GM21360 (cell line): ENCODE measurements around the gene SEM1.
A peak's percentile ranks its signal among the peaks of the same experiment; 100 is the strongest.
"Not testable (repeated sequence)": the region's sequence is repeated elsewhere in the genome, so short reads cannot be mapped to it uniquely, and the experiment has no call there.

Source experiments
- ATAC-seq: cut with Tn5 transposase; IDR thresholded peaks from one replicate; pipeline ENCODE4 v1.9.1; 2021; ENCODE audit warnings: mild to moderate bottlenecking, moderate library complexity; ENCODE audit not compliant: unreplicated experiment

Gene SEM1

DNA sequence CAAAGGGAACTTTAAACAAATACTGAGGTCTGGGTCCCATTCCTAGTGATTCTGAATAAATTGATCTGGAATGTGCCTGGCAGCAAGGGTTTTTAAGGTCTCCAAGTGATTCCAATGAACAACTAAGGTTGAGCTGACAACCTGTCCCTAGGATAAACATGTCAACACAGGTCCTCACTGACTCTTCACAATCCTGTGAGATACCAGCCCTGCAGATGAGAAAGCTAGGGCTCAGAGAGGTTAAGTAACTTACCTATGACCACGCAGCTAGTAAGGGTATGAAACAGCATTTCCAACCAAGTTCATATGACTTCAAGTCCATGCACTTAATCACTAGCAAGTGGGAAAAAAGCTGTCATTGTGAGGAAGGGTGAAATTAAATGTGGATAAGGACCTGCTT, 44.0 kb downstream of the SEM1 start:
- ATAC-seq, result no peak

DNA sequence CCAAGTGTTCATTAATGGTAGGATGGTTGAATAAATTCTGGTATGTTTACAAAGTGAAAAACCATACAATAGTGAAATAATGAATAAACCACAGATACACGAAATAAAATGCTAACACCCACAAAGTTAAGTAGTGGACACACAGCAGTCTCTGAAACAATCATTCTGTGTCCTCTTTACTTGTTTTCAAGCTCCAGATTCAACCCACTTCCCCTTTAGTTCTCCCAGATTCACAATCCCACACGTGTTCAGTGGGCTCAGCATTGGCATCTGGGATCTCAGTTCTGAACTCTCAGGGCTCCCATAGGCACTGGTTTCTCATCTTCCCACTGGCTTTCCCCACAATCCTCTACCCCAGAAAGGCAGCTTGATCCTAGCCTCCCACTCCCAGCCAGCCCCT, 44.9 kb downstream of the SEM1 start:
- ATAC-seq, result no peak

DNA sequence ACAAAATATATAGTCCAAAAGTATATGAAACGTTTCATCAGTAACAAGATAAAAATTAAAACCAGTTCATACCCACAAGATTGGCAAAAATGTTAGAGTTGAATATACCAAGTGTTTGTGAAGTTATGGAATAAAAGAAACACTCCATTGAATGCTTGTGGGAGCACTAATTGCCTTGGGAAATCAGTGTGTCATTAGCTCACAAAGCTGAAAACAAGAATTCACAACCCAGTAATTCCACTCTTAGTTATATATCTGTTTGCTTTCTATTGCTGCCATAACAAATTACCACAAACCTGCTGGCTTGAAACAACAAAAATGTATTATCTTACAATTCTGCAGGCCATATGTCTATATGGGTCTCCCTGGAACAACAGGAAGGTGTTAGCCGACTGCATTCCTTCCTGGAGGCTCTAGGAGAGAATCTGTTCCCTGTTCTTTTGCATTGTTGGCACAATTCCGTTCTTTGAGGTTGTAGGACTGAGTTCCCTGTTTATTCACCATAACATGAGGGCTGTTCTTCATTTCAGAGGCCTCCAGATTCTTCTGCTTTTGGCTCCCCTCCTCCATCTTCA, 45.7 kb downstream of the SEM1 start:
- no peak for ATAC-seq

DNA sequence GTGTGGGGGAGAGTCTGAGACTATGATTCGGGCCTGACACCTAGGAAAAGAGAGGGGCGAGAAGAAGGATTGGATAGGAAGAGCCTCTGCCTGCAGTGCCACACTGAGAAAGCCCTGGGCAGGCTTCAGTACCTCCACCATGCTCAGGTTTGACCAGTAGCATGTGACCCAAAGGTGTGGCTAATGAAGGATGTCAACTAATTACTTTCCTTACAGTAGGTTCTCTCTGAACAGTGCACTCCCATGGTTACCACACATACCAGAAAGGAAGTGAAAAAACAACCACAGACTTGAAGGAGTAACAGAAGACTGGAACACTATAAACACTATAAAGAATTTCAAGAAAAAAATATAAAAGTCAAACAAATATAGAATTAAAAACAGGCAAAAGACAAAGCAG, 46.2 kb downstream of the SEM1 start:
- ATAC-seq, result peak; percentile 94

DNA sequence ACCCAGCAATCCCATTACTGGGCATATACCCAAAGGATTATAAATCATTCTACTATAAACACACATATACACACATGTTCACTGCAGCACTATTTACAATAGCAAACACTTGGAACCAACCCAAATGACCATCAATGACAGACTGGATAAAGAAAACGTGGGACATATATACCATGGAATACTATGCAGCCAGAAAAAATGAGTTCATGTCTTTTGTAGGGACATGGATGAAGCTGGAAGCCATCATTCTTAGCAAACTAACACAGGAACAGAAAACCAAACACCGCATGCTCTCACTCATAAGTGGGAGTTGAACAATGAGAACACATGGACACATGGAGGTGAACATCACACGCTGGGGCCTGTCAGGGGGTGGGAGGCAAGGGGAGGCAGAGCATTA, 47.5 kb downstream of the SEM1 start:
- not testable (repeated sequence) for ATAC-seq

DNA sequence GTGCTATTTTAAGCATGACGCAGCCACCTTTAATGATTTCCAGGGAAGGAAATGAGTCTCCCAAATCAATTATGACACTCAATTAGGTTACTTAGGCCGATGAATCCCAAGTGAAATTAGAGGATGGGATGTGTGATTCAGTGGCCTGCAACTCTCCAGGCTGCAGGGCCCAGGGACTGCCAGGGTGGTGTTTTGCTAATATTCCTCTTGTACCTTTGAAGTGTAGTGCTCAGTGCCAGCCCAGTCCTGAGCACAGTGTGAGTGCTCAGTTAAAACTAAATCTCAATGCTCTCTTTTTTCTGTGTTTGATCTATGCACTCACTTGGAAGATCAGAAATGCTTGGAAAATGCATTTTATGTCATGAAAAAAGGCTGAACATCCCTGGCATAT, 51.6 kb downstream of the SEM1 start:
- ATAC-seq, result no peak

DNA sequence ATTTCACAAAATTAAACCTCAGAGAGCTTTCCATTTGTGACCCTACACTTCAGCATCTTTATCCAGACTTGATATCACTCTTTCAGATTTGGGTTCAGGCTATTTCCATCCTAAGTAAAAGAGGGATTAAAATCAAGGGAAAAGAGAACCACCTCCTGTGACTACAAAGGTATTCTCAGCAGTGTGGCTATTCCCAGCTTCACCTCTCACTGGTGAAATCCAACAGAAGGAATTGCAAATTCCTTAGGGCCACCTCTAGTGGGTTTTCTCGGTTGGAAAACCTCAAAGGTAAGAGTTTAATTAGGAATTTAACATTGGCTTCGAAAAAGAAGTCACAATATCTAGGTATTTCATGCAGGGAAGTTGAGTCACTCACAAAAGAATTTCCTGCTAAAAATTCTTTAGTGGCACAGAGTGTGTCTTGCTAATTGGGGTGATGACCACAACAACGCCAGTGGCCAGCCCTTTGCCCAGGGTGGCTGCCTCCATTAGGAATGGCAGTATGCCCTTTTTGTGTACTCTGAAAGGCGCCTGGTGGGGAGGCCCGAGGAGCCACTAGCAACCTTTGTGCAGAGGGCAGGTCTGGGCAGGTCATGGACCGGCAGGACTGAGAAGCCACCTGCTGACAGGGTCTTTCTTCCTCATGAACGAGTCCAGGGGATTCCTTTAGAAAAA, 52.2 kb downstream of the SEM1 start:
- ATAC-seq, result no peak

DNA sequence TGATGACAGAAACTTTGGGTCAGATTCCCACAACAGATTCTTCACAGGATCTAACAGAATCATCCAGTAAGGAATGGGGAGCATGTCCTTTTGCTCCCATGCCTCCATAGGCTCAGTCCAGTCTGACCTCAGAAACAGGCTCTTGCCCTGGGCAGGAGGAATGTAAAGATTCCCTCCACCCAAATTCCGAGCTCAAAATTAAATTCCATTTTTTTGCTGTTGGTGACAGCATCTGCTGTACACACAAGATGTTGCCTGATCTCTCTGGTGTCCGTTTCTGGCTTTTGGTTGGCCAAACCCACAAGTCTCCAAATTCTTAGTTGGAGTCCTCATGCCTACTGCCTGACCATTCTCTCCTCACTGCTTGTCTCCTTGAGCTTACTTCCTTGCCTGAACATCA, 53.7 kb downstream of the SEM1 start:
- ATAC-seq, result no peak

DNA sequence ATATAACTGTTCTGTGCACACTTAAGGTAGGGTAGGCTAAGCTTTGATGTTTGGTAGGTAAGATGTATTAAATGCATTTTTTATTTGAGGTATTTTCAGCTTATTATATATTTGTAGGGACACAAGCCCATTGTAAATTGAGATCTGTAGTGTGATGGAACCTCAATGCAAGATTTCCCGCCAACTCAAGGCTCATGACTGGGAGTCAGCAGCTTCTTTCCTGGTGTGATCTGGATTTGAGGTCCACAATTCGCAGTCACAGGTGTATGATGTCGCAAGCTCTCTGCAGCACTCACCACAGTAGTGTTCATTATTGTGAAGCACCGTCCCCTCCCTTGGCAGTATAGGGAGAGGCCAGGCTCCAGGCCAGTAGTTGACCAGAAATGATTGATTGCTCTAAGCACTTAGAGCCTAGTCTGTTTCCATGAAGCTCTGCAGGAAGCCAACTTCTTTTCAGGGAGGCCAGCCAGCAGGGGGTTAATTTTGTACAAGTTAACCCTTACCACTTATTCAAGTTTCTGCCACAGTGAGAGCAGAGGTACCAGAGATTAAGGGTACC, 54.9 kb downstream of the SEM1 start:
- no peak for ATAC-seq

DNA sequence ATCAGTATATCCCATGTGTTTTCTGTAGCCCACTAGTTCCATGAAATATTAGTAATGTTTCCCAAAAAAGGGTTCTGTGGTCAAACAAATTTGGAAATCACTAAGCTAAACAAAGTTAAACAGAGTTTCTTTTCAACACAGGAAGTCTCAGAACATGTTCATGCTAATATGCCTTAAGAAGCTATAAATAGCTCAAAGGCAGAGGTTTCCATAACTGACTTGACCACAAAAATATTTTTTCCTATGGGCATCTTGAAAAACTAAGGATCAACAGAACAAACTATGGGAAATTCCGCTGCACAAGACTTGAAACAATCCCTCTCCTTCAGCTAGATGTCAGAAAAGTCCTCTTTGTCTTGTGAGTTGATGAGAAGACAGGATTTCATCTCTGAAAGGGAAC, 59.7 kb downstream of the SEM1 start:
- no peak for ATAC-seq

DNA sequence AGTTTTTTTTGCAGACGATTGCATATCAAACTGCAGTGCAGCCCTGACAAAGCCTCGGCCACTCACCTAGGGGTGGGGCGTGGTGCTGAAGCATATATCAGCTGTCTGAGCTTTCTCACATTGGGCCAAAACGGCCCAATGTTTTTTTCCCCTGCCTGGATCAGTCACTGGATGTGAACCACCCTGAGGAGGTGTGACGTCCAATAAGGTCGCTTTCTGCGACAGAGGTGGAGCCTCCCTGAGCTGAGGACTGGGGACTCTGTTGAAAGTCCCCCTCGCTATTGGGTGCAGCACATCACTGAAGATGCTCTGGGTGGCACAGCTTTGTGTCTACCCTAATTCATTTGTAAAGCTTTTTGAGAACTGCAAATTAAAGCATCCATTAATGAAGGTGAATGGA, 60.9 kb downstream of the SEM1 start:
- no peak for ATAC-seq

DNA sequence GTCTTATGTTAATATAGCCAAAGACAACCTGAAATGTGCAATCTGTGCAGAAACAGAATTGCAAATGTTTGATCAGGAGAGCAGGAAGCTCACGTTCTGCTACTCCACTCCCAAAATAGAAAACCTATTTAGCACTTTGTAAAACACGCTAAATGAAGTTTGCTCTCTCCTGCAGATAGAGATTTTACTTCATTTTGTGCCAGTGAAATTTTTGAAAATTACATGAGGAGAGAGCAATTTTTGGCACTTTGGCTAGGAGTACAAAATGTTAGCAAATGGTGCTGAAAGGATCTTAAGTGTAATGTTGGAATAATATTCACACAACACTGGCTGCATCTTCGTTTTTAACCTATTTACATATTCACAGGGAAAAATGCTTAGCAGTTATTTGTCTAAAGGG, 61.9 kb downstream of the SEM1 start:
- no peak for ATAC-seq

DNA sequence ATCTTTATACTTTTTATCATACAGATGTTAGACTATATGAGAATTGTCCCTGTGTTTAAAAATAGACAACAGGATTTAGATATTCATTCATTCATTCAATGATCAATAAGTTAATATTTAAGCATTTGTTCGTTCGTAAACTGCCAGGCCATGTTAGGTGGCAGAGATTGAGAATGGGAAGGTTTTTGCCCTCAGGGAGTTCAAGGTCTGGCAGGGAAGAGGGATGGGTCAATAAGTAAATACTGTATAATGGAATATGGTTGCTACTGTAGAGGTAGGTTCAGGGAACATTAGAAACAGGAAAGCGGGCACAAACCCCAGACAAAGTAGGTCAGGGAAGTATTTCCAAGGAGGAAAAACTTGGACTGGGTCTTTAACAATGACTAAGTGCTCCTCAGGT, 64.6 kb downstream of the SEM1 start:
- ATAC-seq, result no peak

DNA sequence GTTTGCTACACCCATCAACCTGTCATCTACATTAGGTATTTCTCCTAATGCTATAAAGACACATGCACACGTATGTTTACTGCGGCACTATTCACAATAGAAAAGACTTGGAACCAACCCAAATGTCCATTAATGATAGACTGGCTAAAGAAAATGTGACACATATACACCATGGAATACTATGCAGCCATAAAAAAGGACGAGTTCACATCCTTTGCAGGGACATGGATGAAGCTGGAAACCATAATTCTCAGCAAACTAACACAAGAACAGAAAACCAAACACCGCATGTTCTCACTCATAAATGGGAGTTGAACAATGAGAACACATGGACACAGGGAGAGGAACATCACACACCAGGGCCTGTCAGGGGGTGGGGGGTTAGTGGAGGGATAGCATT, 66.2 kb downstream of the SEM1 start:
- ATAC-seq, result not testable (repeated sequence)

DNA sequence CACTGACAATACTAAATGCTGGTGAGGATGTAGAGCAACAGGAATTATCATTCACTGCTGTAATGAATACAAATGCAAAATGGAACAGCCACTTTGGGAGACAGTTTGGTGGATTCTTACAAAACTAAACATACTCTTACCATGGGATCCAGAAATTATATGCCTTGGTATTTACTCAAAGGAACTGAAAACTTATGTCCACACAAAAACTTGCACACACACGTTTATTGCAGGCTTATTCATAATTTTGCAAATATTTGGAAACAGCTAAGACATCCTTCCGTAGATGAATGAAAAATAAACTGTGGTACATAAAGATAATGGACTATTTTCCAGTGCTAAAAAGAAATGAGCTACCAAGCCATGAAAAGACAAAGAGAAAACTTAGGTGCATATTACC, 69.6 kb downstream of the SEM1 start:
- no peak for ATAC-seq
